AG10803 (cell line): ENCODE measurements around the gene ZDHHC14.
"Not testable (repeated sequence)": the region's sequence is repeated elsewhere in the genome, so short reads cannot be mapped to it uniquely, and the experiment has no call there.

Experiments
- DNase-seq: peaks from one replicate; pipeline ENCODE4 v3.0.0; 2010; ENCODE audit warnings: low read depth
- H3K4me3 ChIP-seq: 2 replicates; pipeline ENCODE4 v1.5.1; 2011; ENCODE audit warnings: mild to moderate bottlenecking, low read length, control low read depth
- CTCF ChIP-seq: conservative IDR thresholded peaks from 2 replicates; pipeline ENCODE4 v1.5.1; 2011; ENCODE audit warnings: mild to moderate bottlenecking, low read length, control low read depth, inconsistent platforms

The ZDHHC14 gene

GRCh38 chr6:157379656-157380457 is 1.1 kb upstream of the ZDHHC14 start:
- DNase-seq = peak; percentile 87
- peak overlapping the region; percentile 87 for H3K4me3 ChIP-seq
- TF ChIP-seq CTCF = no peak

- no peak for DNase-seq
- TF ChIP-seq CTCF = no peak
- H3K4me3 ChIP-seq = peak overlapping the region; percentile 87
These were observed 572 bp upstream of the ZDHHC14 start for GRCh38 chr6:157380458-157380778.

- no peak for TF ChIP-seq CTCF
- DNase-seq = peak; percentile 46
- peak overlapping the region; percentile 87 for H3K4me3 ChIP-seq
These were observed 936 bp downstream of the ZDHHC14 start for GRCh38 chr6:157381631-157382621.

- peak overlapping the region; percentile 87 for H3K4me3 ChIP-seq
- no peak for TF ChIP-seq CTCF
- no peak for DNase-seq
These were observed 1.8 kb downstream of the ZDHHC14 start for GRCh38 chr6:157382821-157383220.

- no peak for TF ChIP-seq CTCF
- no peak overlapping the region for H3K4me3 ChIP-seq
- no peak for DNase-seq
These were observed 2.5 kb downstream of the ZDHHC14 start for GRCh38 chr6:157383471-157383870.

GRCh38 chr6:157384962-157385361 is 4.0 kb downstream of the ZDHHC14 start:
- not testable (repeated sequence) for DNase-seq, H3K4me3 ChIP-seq

GRCh38 chr6:157385482-157385881 is 4.5 kb downstream of the ZDHHC14 start:
- no peak overlapping the region for H3K4me3 ChIP-seq
- DNase-seq = no peak
- TF ChIP-seq CTCF = no peak
